Thyroid gland (tissue), 4 donors: ENCODE results near the gene FOXP1. TPM values are rescaled to one million over a fixed set of nuclear protein-coding genes. Genes with fewer than 3 reads are reported as not detected.

Experiments
- DNase-seq, 2 donors: peaks; one replicate each; pipeline ENCODE4 v3.0.0-alpha.2; 2019
- H3K27ac ChIP-seq, 3 donors: fragments of 200-600 bp; sonication (generic); 1 replicate in 2 of 3; 2 replicates in 1 of 3; pipeline ENCODE4 v1.5.1; 2016 to 2019; ENCODE audit warnings: mild to moderate bottlenecking in 1 of 3, moderate library complexity in 1 of 3
- H3K27me3 ChIP-seq: fragments of 200-600 bp; sonication (generic); one replicate; pipeline ENCODE4 v1.5.1; 2019
- H3K36me3 ChIP-seq, 2 donors: fragments of 200-600 bp; sonication (generic); one replicate each; pipeline ENCODE4 v1.5.1; 2016 to 2019
- H3K4me1 ChIP-seq, 2 donors: fragments of 200-600 bp; sonication (generic); one replicate each; pipeline ENCODE4 v1.5.1; 2017 to 2019
- H3K4me3 ChIP-seq, 3 donors: fragments of 200-600 bp; sonication (generic); replicated peaks in 1 of 3; 1 replicate in 2 of 3; 2 replicates in 1 of 3; pipeline ENCODE4 v1.5.1; 2016; ENCODE audit warnings: mild to moderate bottlenecking in 1 of 3
- H3K9me3 ChIP-seq: fragments of 200-600 bp; sonication (generic); one replicate; pipeline ENCODE4 v1.5.1; 2017
- CTCF ChIP-seq, 6 experiments: fragments of 200-600 bp in 3 of 6; fragments of 450-650 bp in 3 of 6; sonication (generic) in 3 of 6; IDR thresholded peaks; one replicate each; pipeline ENCODE4 v1.5.1; 2016 to 2019; ENCODE audit warnings: antibody characterized with exemption in 6 of 6, mild to moderate bottlenecking in 2 of 6, inconsistent platforms in 1 of 6, moderate library complexity in 1 of 6
- POLR2A ChIP-seq, 2 donors: fragments of 450-650 bp; IDR thresholded peaks; one replicate each; pipeline ENCODE4 v1.6.1; 2017; ENCODE audit warnings: antibody characterized with exemption in 2 of 2, mild to moderate bottlenecking in 2 of 2, moderate library complexity in 1 of 2
- WGBS, 2 donors: methylation state at CpG; one replicate each; pipeline ENCODE4 v1.1.5; 2017; 5-methylcytosine and 5-hydroxymethylcytosine counted together
- intact Hi-C: fragments of 100-400 bp; cut with DNase I; formaldehyde crosslinking; loops from one replicate; pipeline ENCODE4 v1.15.1; 2023
- total RNA-seq, 4 donors: library from RNA; depleted of rRNA; stranded (reverse); fragments of >200 nt; gene quantifications; one replicate each; pipeline ENCODE4 v1.2.3, GENCODE V29; 2016

Gene FOXP1
- total RNA-seq, 4 donors from 2014 or later, result 111 to 187 (median 141) TPM

- WGBS, 2 donors, result 88 to 96% methylated on average over 3 of the region's 3 CpGs
- no peak for DNase-seq
- Histone ChIP-seq H3K4me3 (no peak overlapping the region), H3K4me1 (peaks cover 7 to 15% of the 10 kb centered on the region in 2 donors), H3K27ac (no peak overlapping the region), H3K9me3 (no peaks in the 10 kb centered on the region), H3K27me3 (no peaks in the 10 kb centered on the region), H3K36me3 (no peaks in the 10 kb centered on the region)
- intact Hi-C loops, result no loop called here
- TF ChIP-seq CTCF (IDR thresholded peaks at IDR 0.05) (no peak), POLR2A (IDR thresholded peaks at IDR 0.05) (no peak)
Observed at GRCh38 chr3:71463617-71464016, 119.9 kb downstream of the FOXP1 start.

DNA sequence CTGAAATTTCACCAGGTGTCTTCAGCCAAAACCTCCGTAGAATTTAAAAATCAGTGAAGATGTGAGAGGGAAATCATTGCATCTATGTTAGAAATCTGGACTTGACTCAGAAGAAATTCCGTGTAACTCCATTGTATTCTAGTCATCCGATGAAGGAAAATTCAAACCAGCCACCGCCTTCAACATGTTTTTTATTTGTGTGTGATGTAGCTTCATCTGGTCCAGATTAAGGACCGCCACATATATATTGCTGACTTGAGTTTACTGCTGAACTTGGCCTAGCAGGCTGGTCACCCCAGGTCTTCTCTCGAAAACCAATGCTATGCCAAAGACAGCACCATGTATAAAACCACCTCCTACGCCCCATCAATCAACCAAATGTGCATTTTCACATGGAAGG lies 120.9 kb downstream of the FOXP1 start:
- Histone ChIP-seq H3K4me3 (no peak overlapping the region), H3K27me3 (no peaks in the 10 kb centered on the region), H3K4me1 (peaks cover 7 to 15% of the 10 kb centered on the region in 2 donors), H3K9me3 (no peaks in the 10 kb centered on the region), H3K36me3 (no peaks in the 10 kb centered on the region), H3K27ac (no peak overlapping the region)
- 91 to 95% methylated on average over 7 of the region's 7 CpGs for WGBS, 2 donors
- TF ChIP-seq CTCF (IDR thresholded peaks at IDR 0.05), result no peak
- no peak for TF ChIP-seq POLR2A (IDR thresholded peaks at IDR 0.05)
- DNase-seq, result no peak
- intact Hi-C loops, result no loop called here

DNA sequence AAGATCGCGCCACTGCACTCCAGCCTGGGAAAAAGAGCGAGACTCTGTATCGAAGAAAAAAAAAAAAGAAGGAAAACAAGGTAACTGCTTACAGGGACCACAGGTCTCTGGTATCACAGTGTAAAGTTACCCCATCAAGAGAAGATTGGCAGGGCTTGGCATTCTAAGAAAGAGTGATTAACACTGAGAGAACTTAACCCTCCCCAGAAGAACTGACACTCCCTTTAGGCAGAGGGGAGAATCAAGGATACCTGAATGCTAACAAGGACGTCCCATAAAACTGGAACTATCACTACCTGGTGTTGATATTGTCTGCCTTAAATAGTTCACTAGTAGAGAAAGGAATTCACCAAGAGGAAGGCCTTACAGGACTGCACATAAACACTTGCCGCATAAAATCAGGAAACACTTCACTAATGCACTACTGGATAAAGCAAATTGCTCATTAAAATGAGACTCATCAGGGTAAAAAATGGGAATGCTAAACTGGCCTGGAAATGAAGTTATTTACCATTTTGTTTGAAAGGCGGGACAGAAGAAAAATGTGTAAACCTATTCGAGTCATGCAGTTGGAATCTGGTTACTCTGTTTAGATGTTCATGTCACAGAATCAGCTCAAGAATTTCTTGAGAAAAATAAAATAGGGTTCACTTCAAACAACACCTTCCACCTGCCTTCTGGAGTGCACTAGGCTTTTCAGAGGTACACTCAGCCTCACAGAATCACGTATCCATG lies 121.6 kb downstream of the FOXP1 start:
- Histone ChIP-seq H3K36me3 (no peaks in the 10 kb centered on the region), H3K9me3 (no peaks in the 10 kb centered on the region), H3K27ac (no peak overlapping the region), H3K4me1 (peaks cover 5 to 11% of the 10 kb centered on the region in 2 donors), H3K4me3 (no peak overlapping the region), H3K27me3 (no peaks in the 10 kb centered on the region)
- 93% methylated on average over 9 of the region's 9 CpGs for WGBS, 2 donors
- intact Hi-C loops, result no loop called here
- DNase-seq, result no peak
- TF ChIP-seq POLR2A (IDR thresholded peaks at IDR 0.05), result no peak
- TF ChIP-seq CTCF (IDR thresholded peaks at IDR 0.05), result no peak

DNA sequence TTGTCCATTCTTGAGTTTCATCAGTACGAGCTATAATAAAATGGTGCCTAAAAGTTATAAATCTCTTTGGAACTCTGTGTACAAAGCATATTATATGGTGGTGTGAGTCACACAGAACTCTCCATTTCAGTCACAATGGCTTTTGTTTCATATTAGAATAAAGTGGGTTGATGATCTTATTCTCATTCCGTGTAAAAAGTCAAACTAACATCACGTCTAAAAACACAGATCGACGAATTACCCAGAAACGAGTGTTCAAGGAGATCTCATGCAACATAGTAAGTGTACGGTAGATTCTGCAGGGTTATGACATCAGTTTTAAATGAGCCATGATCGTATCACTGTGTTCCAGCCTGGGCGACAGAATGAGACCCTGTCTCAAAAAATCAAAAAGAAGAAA lies 122.4 kb downstream of the FOXP1 start:
- Histone ChIP-seq H3K9me3 (no peaks in the 10 kb centered on the region), H3K4me1 (peaks cover 5% of the 10 kb centered on the region in 2 donors), H3K27ac (no peak overlapping the region), H3K36me3 (no peaks in the 10 kb centered on the region), H3K4me3 (no peak overlapping the region), H3K27me3 (no peaks in the 10 kb centered on the region)
- 94 to 96% methylated on average over 9 of the region's 9 CpGs for WGBS, 2 donors
- no peak for DNase-seq
- intact Hi-C loops, result no loop called here
- TF ChIP-seq CTCF (IDR thresholded peaks at IDR 0.05) (no peak), POLR2A (IDR thresholded peaks at IDR 0.05) (no peak)

DNA sequence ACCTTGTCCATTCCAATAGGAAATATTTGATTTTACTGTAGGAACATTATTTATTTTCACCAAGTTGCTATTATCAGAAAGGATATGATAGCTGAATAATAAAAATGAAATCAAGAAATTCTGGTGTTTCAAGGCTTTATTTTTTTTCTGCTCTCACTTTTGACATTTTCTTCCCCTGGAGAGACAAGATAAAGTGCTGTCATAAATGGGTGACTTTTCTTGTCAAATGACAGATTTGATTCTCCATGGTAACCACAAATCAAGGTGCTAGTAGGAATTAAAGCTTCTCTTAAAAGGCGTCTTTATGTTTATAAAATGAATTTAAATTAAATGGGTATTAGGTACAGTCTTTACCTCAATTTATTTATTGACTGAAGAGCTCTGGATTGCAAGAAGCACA lies 124.6 kb downstream of the FOXP1 start:
- DNase-seq, result no peak
- Histone ChIP-seq H3K27me3 (no peaks in the 10 kb centered on the region), H3K27ac (no peak overlapping the region), H3K36me3 (no peaks in the 10 kb centered on the region), H3K4me3 (no peak overlapping the region), H3K9me3 (no peaks in the 10 kb centered on the region), H3K4me1 (peaks cover 8 to 15% of the 10 kb centered on the region in 2 donors)
- TF ChIP-seq CTCF (IDR thresholded peaks at IDR 0.05) (no peak), POLR2A (IDR thresholded peaks at IDR 0.05) (no peak)
- WGBS, 2 donors, result 96 to 98% methylated on average over 1 of the region's 1 CpG
- intact Hi-C loops, result no loop called here
